ENCODE measurements around the gene SLC22A9.
"Not testable (repeated sequence)": the region's sequence is repeated elsewhere in the genome, so short reads cannot be mapped to it uniquely, and the experiment has no call there.

Gene SLC22A9

DNA sequence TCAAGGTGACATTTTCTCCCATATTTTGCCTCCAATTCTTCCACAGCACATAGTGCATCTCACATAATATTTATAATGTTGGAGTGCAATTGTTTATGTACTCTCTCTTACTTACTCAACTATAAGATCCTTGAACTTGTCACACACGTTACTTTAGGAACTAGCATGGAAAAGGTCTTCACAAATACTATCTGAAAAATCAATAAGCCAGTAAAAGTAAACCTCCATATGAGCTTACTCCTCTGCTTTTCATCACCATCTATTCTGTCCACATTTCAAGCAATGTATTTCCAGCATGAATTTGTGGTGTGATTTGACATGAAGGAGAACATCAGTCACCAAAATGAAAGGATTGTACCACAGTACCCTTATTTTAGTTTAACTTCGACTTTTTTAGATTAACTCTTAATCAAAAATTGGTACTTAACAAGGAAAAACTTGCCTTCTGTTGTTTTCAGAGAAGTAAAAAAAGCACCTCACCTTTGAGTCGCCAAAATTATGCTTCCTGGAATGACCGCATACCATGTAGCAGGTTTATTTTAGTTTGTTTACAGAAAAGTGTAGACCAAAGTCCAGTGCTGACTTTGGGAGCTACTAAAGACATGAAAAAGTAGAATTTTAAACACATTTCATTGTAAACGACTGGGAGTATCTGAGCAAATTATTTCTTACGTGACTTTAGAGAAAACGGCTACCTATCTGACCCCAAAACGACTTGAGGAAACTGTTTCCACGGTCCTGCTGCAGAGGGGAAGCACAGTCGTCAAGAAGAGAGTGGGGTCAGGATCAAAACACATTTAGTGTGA is at the start of gene SLC22A9:
Gene SLC22A9, plus strand, starts transcription at position 621 of the 806 bp plus-strand sequence. CDS start 272 bp downstream, outside the sequence.
- H3K27ac ChIP-seq (ENCODE audit: low read depth, low read length): no peak within 1 kb of the TSS
- H3K36me3 ChIP-seq (ENCODE audit: insufficient read depth, low read length): no peaks in the 10 kb centered on the region
- H3K4me3 ChIP-seq (ENCODE audit: low read depth, low read length): no peak within 1 kb of the TSS
- H3K79me2 ChIP-seq (ENCODE audit: control insufficient read depth, insufficient read depth, low read length, unreplicated experiment): no peaks in the 10 kb centered on the region
- no peaks in the 10 kb centered on the region for H3K4me1 ChIP-seq (ENCODE audit: control insufficient read depth, insufficient read depth, low read length, unreplicated experiment)
- no peak within 1 kb of the TSS for H2AFZ ChIP-seq (ENCODE audit: low read length, unreplicated experiment)
- peaks cover 16% of the 10 kb centered on the region; the same call in 1 of the 2 replicates for H3K27me3 ChIP-seq (ENCODE audit: insufficient read depth, low read length)

DNA sequence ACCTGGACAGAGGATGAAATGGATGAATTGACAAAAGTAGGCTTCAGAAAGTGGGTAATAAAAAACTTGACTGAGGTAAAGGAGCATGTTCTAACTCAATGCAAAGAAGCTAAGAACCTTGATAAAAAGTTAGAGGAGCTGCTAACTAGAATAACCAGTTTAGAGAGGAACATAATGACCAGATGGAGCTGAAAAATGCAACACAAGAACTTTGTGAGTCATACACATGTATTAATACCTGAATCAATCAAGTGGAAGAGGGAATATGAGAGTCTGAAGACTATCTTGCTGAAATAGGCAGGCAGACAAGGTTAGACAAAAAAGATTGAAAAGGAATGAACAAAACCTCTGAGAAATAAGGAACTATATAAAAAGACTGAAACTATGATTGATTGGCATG is 47.9 kb upstream of the SLC22A9 start:
- H3K79me2 ChIP-seq (ENCODE audit: control insufficient read depth, insufficient read depth, low read length, unreplicated experiment): no peaks in the 10 kb centered on the region
- no peaks in the 10 kb centered on the region for H3K4me1 ChIP-seq (ENCODE audit: control insufficient read depth, insufficient read depth, low read length, unreplicated experiment)
- no peak overlapping the region for H3K27ac ChIP-seq (ENCODE audit: low read depth, low read length)
- H3K4me3 ChIP-seq (ENCODE audit: low read depth, low read length): no peak overlapping the region
- H3K36me3 ChIP-seq (ENCODE audit: insufficient read depth, low read length): no peaks in the 10 kb centered on the region
- no peak overlapping the region for H2AFZ ChIP-seq (ENCODE audit: low read length, unreplicated experiment)
- H3K27me3 ChIP-seq (ENCODE audit: insufficient read depth, low read length): no peaks in the 10 kb centered on the region

DNA sequence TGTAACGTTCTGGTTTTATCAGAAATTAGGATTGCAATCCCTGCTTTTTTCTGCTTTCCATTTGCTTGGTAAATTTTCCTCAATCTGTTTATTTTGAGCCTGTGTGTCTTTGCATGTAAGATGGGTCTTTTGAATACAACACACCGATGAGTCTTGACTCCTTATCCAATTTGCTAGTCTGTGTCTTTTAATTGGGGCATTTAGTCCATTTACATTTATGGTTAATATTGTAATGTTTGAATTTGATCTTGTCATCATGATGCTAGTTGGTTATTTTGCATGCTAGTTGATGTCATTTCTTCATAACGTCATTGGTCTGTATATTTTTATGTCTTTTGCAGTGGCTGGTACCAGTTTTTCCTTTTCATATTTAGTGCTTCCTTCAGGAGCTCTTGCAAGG is 34.5 kb upstream of the SLC22A9 start:
- H2AFZ ChIP-seq (ENCODE audit: low read length, unreplicated experiment); H3K4me3 ChIP-seq (ENCODE audit: low read depth, low read length); H3K27me3 ChIP-seq (ENCODE audit: insufficient read depth, low read length); H3K4me1 ChIP-seq (ENCODE audit: control insufficient read depth, insufficient read depth, low read length, unreplicated experiment); H3K27ac ChIP-seq (ENCODE audit: low read depth, low read length); H3K79me2 ChIP-seq (ENCODE audit: control insufficient read depth, insufficient read depth, low read length, unreplicated experiment); H3K36me3 ChIP-seq (ENCODE audit: insufficient read depth, low read length): not testable (repeated sequence)

DNA sequence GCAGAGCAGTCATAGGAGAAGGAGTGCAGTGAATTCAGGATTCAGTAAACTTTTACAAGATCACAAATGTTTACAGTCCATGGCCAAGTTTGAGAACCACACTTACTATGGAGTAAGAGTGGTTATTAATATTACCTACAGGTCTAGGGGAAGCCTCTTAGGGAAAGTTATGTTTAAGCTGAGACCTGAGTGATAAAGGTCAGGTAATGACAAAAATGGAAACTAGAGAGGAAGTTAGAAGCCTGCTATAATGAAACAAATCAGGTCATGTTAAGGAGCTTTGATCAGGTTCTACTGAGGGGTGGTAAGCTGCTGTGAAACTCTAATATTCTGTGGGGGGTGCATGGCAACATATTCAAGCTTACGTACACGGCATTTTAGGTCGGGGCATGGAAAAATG is 32.5 kb upstream of the SLC22A9 start:
- H3K36me3 ChIP-seq (ENCODE audit: insufficient read depth, low read length): no peaks in the 10 kb centered on the region
- no peak overlapping the region for H2AFZ ChIP-seq (ENCODE audit: low read length, unreplicated experiment)
- no peaks in the 10 kb centered on the region for H3K27me3 ChIP-seq (ENCODE audit: insufficient read depth, low read length)
- no peak overlapping the region for H3K27ac ChIP-seq (ENCODE audit: low read depth, low read length)
- no peaks in the 10 kb centered on the region for H3K4me1 ChIP-seq (ENCODE audit: control insufficient read depth, insufficient read depth, low read length, unreplicated experiment)
- no peak overlapping the region for H3K4me3 ChIP-seq (ENCODE audit: low read depth, low read length)
- no peaks in the 10 kb centered on the region for H3K79me2 ChIP-seq (ENCODE audit: control insufficient read depth, insufficient read depth, low read length, unreplicated experiment)

DNA sequence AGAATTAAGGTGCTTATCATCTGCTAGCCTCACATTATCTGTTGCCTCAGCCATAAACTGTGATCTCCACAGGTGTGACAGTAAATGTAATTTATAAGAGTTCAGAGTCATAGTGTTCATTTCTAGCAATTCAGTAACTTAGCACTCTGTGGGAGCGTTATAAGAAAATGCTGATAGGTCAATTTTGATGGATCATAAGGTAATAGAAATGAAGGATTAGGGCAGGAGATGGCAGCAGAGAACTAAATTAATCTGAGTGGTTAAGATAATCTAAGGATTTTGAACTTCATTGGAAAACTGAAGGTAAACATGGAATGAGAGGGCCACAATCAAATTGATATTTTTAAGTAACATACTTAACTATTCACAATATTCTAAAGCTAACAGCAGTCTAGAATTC is 26.5 kb upstream of the SLC22A9 start:
- H3K27ac ChIP-seq (ENCODE audit: low read depth, low read length): no peak overlapping the region
- no peak overlapping the region for H2AFZ ChIP-seq (ENCODE audit: low read length, unreplicated experiment)

DNA sequence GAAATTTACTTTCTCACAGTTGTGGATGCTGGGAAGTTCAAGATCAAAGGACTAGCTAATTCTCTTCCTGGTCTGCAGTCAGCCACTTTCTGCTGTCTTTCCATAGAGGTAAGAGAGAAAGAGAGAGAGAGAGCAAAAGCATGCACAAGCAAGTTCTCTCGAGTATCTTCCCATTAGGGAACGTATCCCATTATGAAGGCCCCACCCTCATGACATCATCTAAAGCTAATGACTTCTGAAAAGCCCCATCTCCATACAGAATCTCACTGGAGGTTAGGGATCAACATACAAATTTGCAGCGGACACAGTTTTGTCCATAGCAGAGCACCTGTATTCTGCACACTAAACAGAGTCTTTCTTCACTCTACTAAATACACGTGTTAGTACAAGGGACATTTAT is 17.4 kb upstream of the SLC22A9 start:
- Histone ChIP-seq H2AFZ (ENCODE audit: low read length, unreplicated experiment) (no peak overlapping the region), H3K4me3 (ENCODE audit: low read depth, low read length) (no peak overlapping the region), H3K27ac (ENCODE audit: low read depth, low read length) (no peak overlapping the region), H3K27me3 (ENCODE audit: insufficient read depth, low read length) (no peaks in the 10 kb centered on the region; the same call in 1 of the 2 replicates), H3K36me3 (ENCODE audit: insufficient read depth, low read length) (no peaks in the 10 kb centered on the region), H3K4me1 (ENCODE audit: control insufficient read depth, insufficient read depth, low read length, unreplicated experiment) (no peaks in the 10 kb centered on the region), H3K79me2 (ENCODE audit: control insufficient read depth, insufficient read depth, low read length, unreplicated experiment) (no peaks in the 10 kb centered on the region)

More for the DNA sequence above, 26.5 kb upstream of the SLC22A9 start:
- no peaks in the 10 kb centered on the region for H3K79me2 ChIP-seq (ENCODE audit: control insufficient read depth, insufficient read depth, low read length, unreplicated experiment)
- H3K27me3 ChIP-seq (ENCODE audit: insufficient read depth, low read length): no peaks in the 10 kb centered on the region
- H3K36me3 ChIP-seq (ENCODE audit: insufficient read depth, low read length): no peaks in the 10 kb centered on the region
- no peaks in the 10 kb centered on the region for H3K4me1 ChIP-seq (ENCODE audit: control insufficient read depth, insufficient read depth, low read length, unreplicated experiment)
- H3K4me3 ChIP-seq (ENCODE audit: low read depth, low read length): no peak overlapping the region

DNA sequence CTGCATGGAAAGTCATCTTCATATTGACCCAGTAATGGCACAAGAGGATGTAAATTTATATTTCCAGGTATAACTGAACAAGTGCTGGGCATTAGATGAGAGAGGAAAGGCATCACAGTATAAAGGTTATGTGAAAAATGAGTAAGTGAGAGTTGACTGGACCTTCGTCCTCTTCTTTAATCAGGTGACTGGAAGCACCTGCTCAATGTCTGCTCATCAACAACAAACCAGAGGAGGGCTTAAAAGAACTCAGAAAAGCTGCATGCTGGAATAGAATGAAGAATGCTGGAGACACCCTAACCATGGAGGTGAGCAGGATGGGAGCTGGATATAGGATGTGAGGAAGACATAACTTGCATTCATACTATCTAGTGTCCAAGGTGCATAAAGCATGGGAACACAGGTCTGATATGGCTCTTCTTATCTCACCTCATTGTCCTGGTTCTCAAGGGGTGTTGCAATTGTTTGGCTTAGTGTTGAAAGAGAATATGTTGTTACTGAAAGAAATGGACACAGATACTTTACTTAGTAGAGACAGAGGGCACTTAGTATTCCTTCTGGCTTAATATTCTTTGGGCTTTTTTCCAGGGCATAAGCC is 7.3 kb upstream of the SLC22A9 start:
- no peaks in the 10 kb centered on the region for H3K79me2 ChIP-seq (ENCODE audit: control insufficient read depth, insufficient read depth, low read length, unreplicated experiment)
- H3K27me3 ChIP-seq (ENCODE audit: insufficient read depth, low read length): no peaks in the 10 kb centered on the region
- H3K36me3 ChIP-seq (ENCODE audit: insufficient read depth, low read length): no peaks in the 10 kb centered on the region
- no peaks in the 10 kb centered on the region for H3K4me1 ChIP-seq (ENCODE audit: control insufficient read depth, insufficient read depth, low read length, unreplicated experiment)
- H2AFZ ChIP-seq (ENCODE audit: low read length, unreplicated experiment): no peak overlapping the region
- no peak overlapping the region for H3K4me3 ChIP-seq (ENCODE audit: low read depth, low read length)
- no peak overlapping the region for H3K27ac ChIP-seq (ENCODE audit: low read depth, low read length)

DNA sequence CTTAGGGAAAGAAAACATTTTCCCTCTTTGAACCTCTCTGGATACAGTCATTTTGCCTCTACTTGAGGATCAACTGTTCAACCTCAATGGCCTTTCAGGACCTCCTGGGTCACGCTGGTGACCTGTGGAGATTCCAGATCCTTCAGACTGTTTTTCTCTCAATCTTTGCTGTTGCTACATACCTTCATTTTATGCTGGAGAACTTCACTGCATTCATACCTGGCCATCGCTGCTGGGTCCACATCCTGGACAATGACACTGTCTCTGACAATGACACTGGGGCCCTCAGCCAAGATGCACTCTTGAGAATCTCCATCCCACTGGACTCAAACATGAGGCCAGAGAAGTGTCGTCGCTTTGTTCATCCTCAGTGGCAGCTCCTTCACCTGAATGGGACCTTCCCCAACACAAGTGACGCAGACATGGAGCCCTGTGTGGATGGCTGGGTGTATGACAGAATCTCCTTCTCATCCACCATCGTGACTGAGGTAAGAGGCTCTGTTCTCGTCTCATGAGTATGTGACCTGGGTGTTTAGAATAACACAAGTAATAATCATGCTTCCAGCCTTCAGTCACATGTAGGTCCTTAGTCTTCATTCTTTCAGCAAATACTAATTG is 495 bp downstream of the SLC22A9 start:
- H3K4me3 ChIP-seq (ENCODE audit: low read depth, low read length): no peak overlapping the region
- no peak overlapping the region for H3K27ac ChIP-seq (ENCODE audit: low read depth, low read length)
- peaks cover 18% of the 10 kb centered on the region; the same call in 1 of the 2 replicates for H3K27me3 ChIP-seq (ENCODE audit: insufficient read depth, low read length)
- H2AFZ ChIP-seq (ENCODE audit: low read length, unreplicated experiment): no peak overlapping the region
- no peaks in the 10 kb centered on the region for H3K4me1 ChIP-seq (ENCODE audit: control insufficient read depth, insufficient read depth, low read length, unreplicated experiment)
- H3K36me3 ChIP-seq (ENCODE audit: insufficient read depth, low read length): no peaks in the 10 kb centered on the region
- H3K79me2 ChIP-seq (ENCODE audit: control insufficient read depth, insufficient read depth, low read length, unreplicated experiment): no peaks in the 10 kb centered on the region

DNA sequence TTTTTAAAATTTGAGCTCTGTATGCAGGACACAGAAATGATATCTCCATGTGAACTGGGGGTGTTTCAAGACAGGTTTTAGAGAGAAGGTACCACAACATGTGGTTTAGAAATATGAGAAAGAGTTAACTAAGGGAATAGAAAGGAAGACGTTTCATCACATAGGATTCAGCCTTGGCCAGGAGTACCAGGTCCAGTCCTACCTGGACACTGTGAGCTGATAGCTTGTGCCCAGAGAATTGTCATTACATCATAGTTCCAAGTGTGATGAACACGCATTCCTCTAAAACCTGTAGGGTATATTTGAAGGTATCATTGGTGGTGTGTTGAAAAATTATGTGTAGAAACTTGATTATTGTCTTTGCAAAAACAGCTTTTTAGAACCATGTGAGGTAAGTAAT is 1.8 kb downstream of the SLC22A9 start:
- Histone ChIP-seq H3K4me1 (ENCODE audit: control insufficient read depth, insufficient read depth, low read length, unreplicated experiment) (no peaks in the 10 kb centered on the region), H3K27ac (ENCODE audit: low read depth, low read length) (no peak overlapping the region), H3K36me3 (ENCODE audit: insufficient read depth, low read length) (no peaks in the 10 kb centered on the region), H2AFZ (ENCODE audit: low read length, unreplicated experiment) (no peak overlapping the region), H3K4me3 (ENCODE audit: low read depth, low read length) (no peak overlapping the region), H3K27me3 (ENCODE audit: insufficient read depth, low read length) (peaks cover 29% of the 10 kb centered on the region; the same call in 1 of the 2 replicates), H3K79me2 (ENCODE audit: control insufficient read depth, insufficient read depth, low read length, unreplicated experiment) (no peaks in the 10 kb centered on the region)

DNA sequence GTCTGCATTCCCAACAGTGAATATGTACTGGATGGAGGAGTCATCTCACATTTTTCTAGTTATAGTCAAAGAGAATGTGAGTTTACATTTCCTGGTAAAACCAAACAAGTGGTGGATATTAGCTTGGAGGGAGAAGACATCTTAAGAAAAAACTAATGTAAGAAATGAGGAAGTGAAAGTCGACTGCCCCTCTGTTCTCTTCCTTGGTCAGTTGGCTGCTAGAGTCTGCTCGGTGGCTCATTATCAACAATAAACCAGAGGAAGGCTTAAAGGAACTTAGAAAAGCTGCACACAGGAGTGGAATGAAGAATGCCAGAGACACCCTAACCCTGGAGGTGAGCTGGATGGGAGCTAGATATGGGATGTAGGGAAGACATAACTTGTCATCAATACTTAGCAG is 5.8 kb downstream of the SLC22A9 start:
- no peak overlapping the region for H3K27ac ChIP-seq (ENCODE audit: low read depth, low read length)
- peaks cover 27% of the 10 kb centered on the region; the same call in 1 of the 2 replicates for H3K27me3 ChIP-seq (ENCODE audit: insufficient read depth, low read length)
- no peak overlapping the region for H3K4me3 ChIP-seq (ENCODE audit: low read depth, low read length)
- no peaks in the 10 kb centered on the region for H3K4me1 ChIP-seq (ENCODE audit: control insufficient read depth, insufficient read depth, low read length, unreplicated experiment)
- no peak overlapping the region for H2AFZ ChIP-seq (ENCODE audit: low read length, unreplicated experiment)
- H3K36me3 ChIP-seq (ENCODE audit: insufficient read depth, low read length): no peaks in the 10 kb centered on the region
- H3K79me2 ChIP-seq (ENCODE audit: control insufficient read depth, insufficient read depth, low read length, unreplicated experiment): no peaks in the 10 kb centered on the region
